CD4-positive, alpha-beta T cell treated with Interleukin-15 for 4 hours (primary cell): Measurements from ENCODE around the gene CADM2.

Experiments used
- DNase-seq: peaks from one replicate; pipeline ENCODE4 v3.0.0-alpha.2; 2020; ENCODE audit warnings: low spot score

The CADM2 gene

GRCh38 chr3:85189731-85190130, 230.9 kb downstream of the CADM2 start:
- no peak for DNase-seq

GRCh38 chr3:85193565-85193964, 234.8 kb downstream of the CADM2 start:
- no peak for DNase-seq

- no peak for DNase-seq
These were observed 249.9 kb downstream of the CADM2 start for GRCh38 chr3:85208650-85209049.

- no peak for DNase-seq
These were observed 251.8 kb downstream of the CADM2 start for GRCh38 chr3:85210540-85210939.

GRCh38 chr3:85228966-85229365, 270.2 kb downstream of the CADM2 start:
- no peak for DNase-seq

- DNase-seq: no peak
These were observed 285.3 kb downstream of the CADM2 start for GRCh38 chr3:85244091-85244490.

- DNase-seq: no peak
These were observed 285.7 kb downstream of the CADM2 start for GRCh38 chr3:85244519-85244918.

GRCh38 chr3:85251766-85252165, 293.0 kb downstream of the CADM2 start:
- no peak for DNase-seq

GRCh38 chr3:85252686-85253085, 293.9 kb downstream of the CADM2 start:
- no peak for DNase-seq

GRCh38 chr3:85254738-85255137, 295.9 kb downstream of the CADM2 start:
- no peak for DNase-seq

GRCh38 chr3:85255949-85256348, 297.2 kb downstream of the CADM2 start:
- DNase-seq: no peak

- DNase-seq: no peak
These were observed 299.5 kb downstream of the CADM2 start for GRCh38 chr3:85258326-85258725.

GRCh38 chr3:85258819-85259218, 300.0 kb downstream of the CADM2 start:
- DNase-seq: no peak

- no peak for DNase-seq
These were observed 301.0 kb downstream of the CADM2 start for GRCh38 chr3:85259748-85260147.

- DNase-seq: no peak
These were observed 305.6 kb downstream of the CADM2 start for GRCh38 chr3:85264381-85264780.

GRCh38 chr3:85270488-85270887, 311.7 kb downstream of the CADM2 start:
- DNase-seq: no peak

GRCh38 chr3:85271911-85272310, 313.1 kb downstream of the CADM2 start:
- DNase-seq: no peak

- DNase-seq: no peak
These were observed 329.5 kb downstream of the CADM2 start for GRCh38 chr3:85288257-85288656.

GRCh38 chr3:85297291-85297690, 338.5 kb downstream of the CADM2 start:
- DNase-seq: no peak

- no peak for DNase-seq
These were observed 339.2 kb downstream of the CADM2 start for GRCh38 chr3:85298032-85298431.

- DNase-seq: no peak
These were observed 344.4 kb downstream of the CADM2 start for GRCh38 chr3:85303156-85303555.

GRCh38 chr3:85304360-85304964, 345.7 kb downstream of the CADM2 start:
- no peak for DNase-seq

- no peak for DNase-seq
These were observed 353.5 kb downstream of the CADM2 start for GRCh38 chr3:85312331-85312730.

GRCh38 chr3:85313380-85313779, 354.6 kb downstream of the CADM2 start:
- DNase-seq: no peak

GRCh38 chr3:85316252-85316651, 357.5 kb downstream of the CADM2 start:
- DNase-seq: no peak
